Endothelial cell of umbilical vein (primary cell): ENCODE measurements around the gene SH3D19. TPM values are rescaled to one million over a fixed set of nuclear protein-coding genes. Genes with fewer than 3 reads are reported as not detected.

ENCODE experiments used
- BruUV-seq: library from RNA; stranded (reverse); fragments of 400-500 nt; replicated peaks from 2 replicates; lab custom pipeline; 2021; lab: Mats Ljungman, UMichigan
- CTCF ChIA-PET: fragments of 300-600, 350-600 bp; sonication (Branson Sonifier 250); formaldehyde crosslinking; loops from one replicate; lab custom pipeline; 2021; ENCODE audit warnings: antibody characterized with exemption, inconsistent platforms; lab: Charles Lee
- POLR2A ChIA-PET: fragments of 300-600, 350-600 bp; sonication (Branson Sonifier 250); formaldehyde crosslinking; loops from one replicate; lab custom pipeline; 2021; ENCODE audit warnings: antibody characterized with exemption, inconsistent platforms; lab: Charles Lee
- DNase-seq: peaks from one replicate; pipeline ENCODE4 v3.0.0-alpha.2; 2011; ENCODE audit warnings: low read depth, low spot score
- FAIRE-seq: peaks from 2 replicates; lab custom pipeline; 2011; peaks lifted over from hg19 to GRCh38; lab: Jason Lieb, UNC
- H2AFZ ChIP-seq: 2 replicates; pipeline ENCODE4 v1.6.0; 2012; ENCODE audit warnings: low read depth, low read length, control low read depth, inconsistent platforms
- H3K27ac ChIP-seq: 2 replicates; pipeline ENCODE4 v1.5.1; 2011; ENCODE audit warnings: low read depth, mild to moderate bottlenecking, control low read depth, low read length, moderate library complexity; ENCODE audit not compliant: insufficient read depth
- H3K27me3 ChIP-seq, 2 experiments: 2 replicates each; pipeline versions ENCODE4 v1.6.0 to v1.6.1; 2011; ENCODE audit warnings: low read length in 2 of 2, mixed read lengths in 1 of 2; ENCODE audit not compliant: control insufficient read depth in 2 of 2, insufficient read depth in 2 of 2
- H3K36me3 ChIP-seq, 2 experiments: 2 replicates in 1 of 2; 3 replicates in 1 of 2; pipeline ENCODE4 v1.5.1; 2011; ENCODE audit warnings: low read length in 2 of 2, mild to moderate bottlenecking in 1 of 2, moderate library complexity in 1 of 2; ENCODE audit not compliant: control insufficient read depth in 2 of 2, insufficient read depth in 2 of 2; ENCODE audit errors: extremely low read depth in 1 of 2
- H3K4me1 ChIP-seq: 3 replicates; pipeline ENCODE4 v1.5.1; 2011; ENCODE audit warnings: mild to moderate bottlenecking, low read length; ENCODE audit not compliant: control insufficient read depth, insufficient read depth; ENCODE audit errors: extremely low read depth
- H3K4me2 ChIP-seq: 2 replicates; pipeline ENCODE4 v1.6.1; 2011; ENCODE audit warnings: low read length, control low read depth, mixed read lengths; ENCODE audit not compliant: insufficient read depth
- H3K4me3 ChIP-seq, 3 experiments: fragments of 200-600 bp in 1 of 3; sonication (generic), shearing (Covaris generic) in 1 of 3; replicated peaks in 1 of 3; 2 replicates each; pipeline ENCODE4 v1.5.1; 2011 to 2016; ENCODE audit warnings: control low read depth in 3 of 3, low read length in 3 of 3, mild to moderate bottlenecking in 2 of 3, inconsistent platforms in 1 of 3, low read depth in 1 of 3, moderate library complexity in 1 of 3; ENCODE audit not compliant: insufficient read depth in 1 of 3
- H3K79me2 ChIP-seq: 2 replicates; pipeline ENCODE4 v1.6.0; 2012; ENCODE audit warnings: low read length, inconsistent platforms; ENCODE audit not compliant: control insufficient read depth, insufficient read depth
- H3K9ac ChIP-seq: replicated peaks from 2 replicates; pipeline ENCODE3; 2011; ENCODE audit warnings: low read length, control low read depth; ENCODE audit not compliant: insufficient read depth; ENCODE audit errors: extremely low read depth
- H3K9me1 ChIP-seq: replicated peaks from 3 replicates; pipeline ENCODE4 v1.6.0; 2011; ENCODE audit warnings: mild to moderate bottlenecking, low read length; ENCODE audit not compliant: control insufficient read depth, insufficient read depth; ENCODE audit errors: extremely low read depth
- H3K9me3 ChIP-seq: replicated peaks from 2 replicates; pipeline ENCODE4 v1.5.1; 2012; ENCODE audit warnings: low read length, inconsistent platforms; ENCODE audit not compliant: control insufficient read depth, insufficient read depth
- H4K20me1 ChIP-seq: replicated peaks from 2 replicates; pipeline ENCODE3; 2011; ENCODE audit warnings: mild to moderate bottlenecking, low read length; ENCODE audit not compliant: control insufficient read depth, insufficient read depth; ENCODE audit errors: extremely low read depth
- EZH2 ChIP-seq: IDR thresholded peaks from 2 replicates; pipeline ENCODE4 v1.6.1; 2012; ENCODE audit warnings: borderline replicate concordance, low read depth, mild to moderate bottlenecking, moderate library complexity, low read length, inconsistent platforms; ENCODE audit not compliant: severe bottlenecking
- FOS ChIP-seq: IDR thresholded peaks from 2 replicates; pipeline ENCODE4 v1.6.1; 2011; ENCODE audit warnings: mild to moderate bottlenecking, low read length, moderate library complexity, borderline replicate concordance; ENCODE audit not compliant: insufficient read depth
- GATA2 ChIP-seq: IDR thresholded peaks from 2 replicates; pipeline ENCODE4 v1.7.0; 2011; ENCODE audit warnings: low read depth, mild to moderate bottlenecking, moderate library complexity, mixed read lengths, low read length; ENCODE audit not compliant: insufficient read length, insufficient read depth
- POLR2A ChIP-seq: IDR thresholded peaks from 2 replicates; pipeline ENCODE4 v1.6.1; 2012; ENCODE audit warnings: low read depth, mild to moderate bottlenecking, control low read depth, low read length
- POLR2AphosphoS5 ChIP-seq: IDR thresholded peaks from 2 replicates; pipeline ENCODE4 v1.6.1; 2012; ENCODE audit warnings: low read depth, mild to moderate bottlenecking, control low read depth, low read length, moderate library complexity; ENCODE audit not compliant: insufficient read depth
- dilution Hi-C: fragments of 300-500 bp; cut with MboI; formaldehyde crosslinking; loops from one replicate; pipeline ENCODE4 v1.15.0; 2019; ENCODE audit warnings: low sequenced_read_pairs; ENCODE audit not compliant: extremely low pct_ligation_motif_present
- intact Hi-C: fragments of 100-400 bp; cut with micrococcal nuclease; formaldehyde crosslinking; loops from one replicate; pipeline ENCODE4 v1.10.0; 2022
- polyA plus RNA-seq, 4 experiments: library from polyadenylated mRNA; depleted of rRNA in 3 of 4; stranded (reverse) in 3 of 4; unstranded in 1 of 4; fragments of >200 nt; gene quantifications; 2 replicates each; pipeline versions ENCODE4 v1.2.1 to v1.2.3, GENCODE V29; 2011 to 2012; ENCODE audit warnings: missing spikeins in 1 of 4
- total RNA-seq: library from RNA; stranded (reverse); gene quantifications from 2 replicates; pipeline ENCODE4 v1.2.3, GENCODE V29; 2021
- TF ChIP-seq, protein P1 (sequence below), 2 donors: IDR thresholded peaks; 1 replicate in 1 of 2; 2 replicates in 1 of 2; pipeline ENCODE4 v1.5.1; 2011; ENCODE audit warnings: low read length in 2 of 2, mild to moderate bottlenecking in 2 of 2, moderate library complexity in 2 of 2, control low read depth in 1 of 2, inconsistent platforms in 1 of 2, low read depth in 1 of 2; ENCODE audit not compliant: insufficient read depth in 1 of 2; ENCODE audit errors: extremely low read depth in 1 of 2

SH3D19 gene
- total and polyA plus RNA-seq, 2 donors (not counting 3 experiments of a cell fraction or from before 2014, with no cell fraction given): 37.5 to 92.8 TPM

DNA sequence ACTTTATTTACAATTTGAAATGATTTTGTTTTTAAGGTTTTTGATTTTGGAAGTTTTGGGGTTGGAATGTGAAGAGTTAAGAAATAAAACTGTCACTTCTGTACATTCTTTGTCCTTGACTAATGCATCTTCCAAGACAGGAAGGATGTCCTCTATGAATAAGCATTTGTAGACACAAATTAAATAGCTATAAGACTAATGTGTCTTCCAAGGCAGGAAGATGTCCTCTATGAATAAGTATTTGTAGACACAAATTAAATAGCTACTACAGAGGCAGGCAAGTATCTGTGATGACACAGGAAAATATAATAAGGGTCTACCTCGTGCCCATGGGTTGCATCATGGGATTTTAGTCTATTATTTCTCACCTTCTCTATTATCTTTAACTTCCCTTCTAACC is 33.9 kb downstream of the SH3D19 start:
- intact Hi-C loops: no loop called here
- dilution Hi-C loops: no loop called here

GRCh38 chr4:151287409-151287808 is 38.0 kb downstream of the SH3D19 start:
- FAIRE-seq (peak; percentile 31), DNase-seq (peak; percentile 24)
- TF ChIP-seq POLR2AphosphoS5 (peak; percentile 53), EZH2 (no peak), FOS (peak; percentile 53), GATA2 (peak; percentile 23)
- Histone ChIP-seq H3K9me3 (no peaks in the 10 kb centered on the region), H3K9ac (no peak overlapping the region), H3K36me3 (no peaks in the 10 kb centered on the region), H3K79me2 (peaks cover 45% of the 10 kb centered on the region), H3K9me1 (no peaks in the 10 kb centered on the region), H3K4me2 (peak overlapping the region; percentile 17), H3K4me1 (peaks cover 57% of the 10 kb centered on the region), H3K4me3 (no peak overlapping the region), H2AFZ (no peak overlapping the region), H4K20me1 (no peaks in the 10 kb centered on the region), H3K27me3 (no peaks in the 10 kb centered on the region), H3K27ac (no peak overlapping the region)
- dilution Hi-C loops (no loop called here), intact Hi-C loops (no loop called here)
- CTCF ChIA-PET: interaction anchor here (3.9 kb wide), 1 partner anchor 11 kb away, joined by 16 read pairs; the partner anchor contains the start of gene PRSS48
- no TSS peak for BruUV-seq
- POLR2A ChIA-PET: no interaction called here

More for the DNA sequence above, 33.9 kb downstream of the SH3D19 start:
- BruUV-seq: no TSS peak
- H3K79me2 ChIP-seq: peaks cover 46% of the 10 kb centered on the region
- H3K4me1 ChIP-seq: peaks cover 29% of the 10 kb centered on the region
- H4K20me1 ChIP-seq: no peaks in the 10 kb centered on the region
- H3K4me3 ChIP-seq: no peak overlapping the region
- H3K9me1 ChIP-seq: no peaks in the 10 kb centered on the region
- H3K9me3 ChIP-seq: no peaks in the 10 kb centered on the region
- peak overlapping the region; percentile 63 for H3K4me2 ChIP-seq
- TF ChIP-seq, protein P1, sequence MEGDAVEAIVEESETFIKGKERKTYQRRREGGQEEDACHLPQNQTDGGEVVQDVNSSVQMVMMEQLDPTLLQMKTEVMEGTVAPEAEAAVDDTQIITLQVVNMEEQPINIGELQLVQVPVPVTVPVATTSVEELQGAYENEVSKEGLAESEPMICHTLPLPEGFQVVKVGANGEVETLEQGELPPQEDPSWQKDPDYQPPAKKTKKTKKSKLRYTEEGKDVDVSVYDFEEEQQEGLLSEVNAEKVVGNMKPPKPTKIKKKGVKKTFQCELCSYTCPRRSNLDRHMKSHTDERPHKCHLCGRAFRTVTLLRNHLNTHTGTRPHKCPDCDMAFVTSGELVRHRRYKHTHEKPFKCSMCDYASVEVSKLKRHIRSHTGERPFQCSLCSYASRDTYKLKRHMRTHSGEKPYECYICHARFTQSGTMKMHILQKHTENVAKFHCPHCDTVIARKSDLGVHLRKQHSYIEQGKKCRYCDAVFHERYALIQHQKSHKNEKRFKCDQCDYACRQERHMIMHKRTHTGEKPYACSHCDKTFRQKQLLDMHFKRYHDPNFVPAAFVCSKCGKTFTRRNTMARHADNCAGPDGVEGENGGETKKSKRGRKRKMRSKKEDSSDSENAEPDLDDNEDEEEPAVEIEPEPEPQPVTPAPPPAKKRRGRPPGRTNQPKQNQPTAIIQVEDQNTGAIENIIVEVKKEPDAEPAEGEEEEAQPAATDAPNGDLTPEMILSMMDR (IDR thresholded peaks at IDR 0.05; ENCODE audit: extremely low read depth in 1 of 2, insufficient read depth in 1 of 2, low read depth in 1 of 2, low read length in 2 of 2): no peak
- TF ChIP-seq EZH2: no peak
- peak; percentile 57 for TF ChIP-seq FOS
- TF ChIP-seq POLR2A: no peak
- ChIA-PET CTCF (interaction anchor here (1.0 to 2.7 kb wide), 3 partner anchors 13 to 68 kb away, joined by 3 to 18 read pairs (median 3); partner anchors contain the start of gene SH3D19), POLR2A (no interaction called here)
- no peak overlapping the region for H3K9ac ChIP-seq
- H3K36me3 ChIP-seq: peaks cover 0 to 2% of the 10 kb centered on the region in 2 experiments
- peak overlapping the region; percentile 11 for H3K27ac ChIP-seq
- FAIRE-seq: no peak
- H2AFZ ChIP-seq: no peak overlapping the region
- no peaks in the 10 kb centered on the region for H3K27me3 ChIP-seq
- no peak for DNase-seq
